Urinary bladder (tissue), 4 donors: Measurements from ENCODE around the gene FMC1. TPM values are rescaled to one million over a fixed set of nuclear protein-coding genes. Genes with fewer than 3 reads are reported as not detected.
"Not testable (repeated sequence)": the region's sequence is repeated elsewhere in the genome, so short reads cannot be mapped to it uniquely, and the experiment has no call there.

ENCODE experiments used
- DNase-seq: peaks from one replicate; pipeline ENCODE4 v3.0.0-alpha.2; 2015; ENCODE audit errors: extremely low spot score
- H3K27ac ChIP-seq: one replicate; pipeline ENCODE4 v1.5.1; 2013; ENCODE audit warnings: low read depth, mild to moderate bottlenecking, moderate library complexity
- H3K36me3 ChIP-seq: one replicate; pipeline ENCODE4 v1.6.1; 2013; ENCODE audit warnings: mild to moderate bottlenecking, moderate library complexity; ENCODE audit not compliant: insufficient read depth
- H3K4me1 ChIP-seq: one replicate; pipeline ENCODE4 v1.6.1; 2013; ENCODE audit warnings: mild to moderate bottlenecking, moderate library complexity; ENCODE audit not compliant: insufficient read depth
- H3K4me3 ChIP-seq: one replicate; pipeline ENCODE4 v1.5.1; 2013; ENCODE audit warnings: low read depth, low read length
- WGBS: extraction: QIAGEN DNeasy Blood & Tissue Kit; methylation state at CpG from one replicate; pipeline ENCODE4 v1.1.7; 2013; 5-methylcytosine and 5-hydroxymethylcytosine counted together
- polyA plus RNA-seq: library from polyadenylated mRNA; stranded (reverse); fragments of 200-250 nt; gene quantifications from one replicate; pipeline ENCODE4 v1.2.3, GENCODE V29; 2013
- total RNA-seq: library from RNA; depleted of rRNA; stranded (reverse); fragments of >200 nt; gene quantifications from one replicate; pipeline ENCODE4 v1.2.3, GENCODE V29; 2014
- donor health status: healthy with polysubstance abuse.
- donor health status: healthy.

Gene FMC1
- total and polyA plus RNA-seq, 2 donors, result 15.1 to 34.0 TPM

DNA sequence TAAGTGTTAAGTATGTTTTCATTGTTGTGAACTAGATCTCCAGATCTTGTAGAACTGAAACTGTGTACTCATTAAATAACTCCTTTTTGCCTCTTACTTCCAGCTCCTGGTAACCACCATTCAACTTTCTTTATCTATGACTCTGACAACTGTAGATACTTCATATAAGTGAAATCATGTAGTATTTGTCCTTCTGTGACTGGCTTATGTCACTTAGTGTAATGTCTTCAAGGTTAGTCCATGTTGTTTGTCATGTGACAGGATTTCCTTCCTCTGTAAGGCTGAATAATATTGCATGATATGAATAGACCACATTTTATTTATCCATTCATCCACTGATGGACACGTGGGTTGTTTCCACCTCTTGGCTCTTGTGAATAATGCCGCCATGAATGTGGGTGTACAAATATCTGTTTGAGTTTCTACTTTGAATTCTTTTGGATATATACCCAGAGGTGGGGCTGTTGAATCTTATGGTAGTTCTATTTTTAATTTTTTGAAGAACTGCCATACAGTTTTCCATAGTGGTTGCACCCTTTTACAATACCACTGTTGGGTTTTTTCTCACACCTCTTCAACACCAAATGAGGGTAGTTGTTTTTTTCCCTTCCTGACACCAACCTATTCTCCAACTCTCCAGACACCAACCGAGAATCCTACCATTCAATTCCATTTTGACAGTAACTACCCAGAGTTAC, 10.7 kb upstream of the FMC1 start:
- Histone ChIP-seq H3K27ac (no peak overlapping the region), H3K4me1 (no peaks in the 10 kb centered on the region), H3K4me3 (no peak overlapping the region), H3K36me3 (no peaks in the 10 kb centered on the region)
- DNase-seq, result no peak
- WGBS, result 82% methylated on average over 3 of the region's 3 CpGs

- WGBS, result 59% methylated on average over 5 of the region's 5 CpGs
- DNase-seq, result no peak
- no peaks in the 10 kb centered on the region for H3K36me3 ChIP-seq
Observed at GRCh38 chr7:139332697-139333359, 8.3 kb upstream of the FMC1 start.

DNA sequence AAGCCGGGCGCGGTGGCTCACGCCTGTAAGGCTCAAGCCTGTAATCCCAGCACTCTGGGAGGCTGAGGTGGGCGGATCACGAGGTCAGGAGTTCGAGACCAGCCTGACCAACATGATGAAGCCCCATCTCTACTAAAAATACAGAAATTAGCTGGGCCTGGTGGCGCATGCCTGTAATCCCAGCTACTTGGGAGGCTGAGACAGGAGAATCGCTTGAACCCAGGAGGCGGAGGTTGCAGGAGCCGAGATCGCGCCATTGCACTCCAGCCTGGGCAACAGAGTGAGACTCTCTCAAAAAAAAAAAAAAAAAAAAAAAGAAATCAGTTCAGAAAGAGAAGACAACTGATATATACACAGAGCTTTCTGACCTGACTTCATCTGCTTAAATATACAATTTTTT, 7.7 kb upstream of the FMC1 start:
- WGBS, result 96% methylated on average over 13 of the region's 13 CpGs
- H3K4me1 ChIP-seq, H3K4me3 ChIP-seq, DNase-seq, H3K27ac ChIP-seq, H3K36me3 ChIP-seq: not testable (repeated sequence)

More at GRCh38 chr7:139332697-139333359, 8.3 kb upstream of the FMC1 start:
- Histone ChIP-seq H3K27ac (no peak overlapping the region), H3K4me3 (no peak overlapping the region), H3K4me1 (no peaks in the 10 kb centered on the region)

- H3K36me3 ChIP-seq, result no peaks in the 10 kb centered on the region
- no peak overlapping the region for H3K4me3 ChIP-seq
- WGBS, result 86% methylated on average over 4 of the region's 4 CpGs
- no peaks in the 10 kb centered on the region for H3K4me1 ChIP-seq
- no peak overlapping the region for H3K27ac ChIP-seq
- DNase-seq, result no peak
Observed at GRCh38 chr7:139334399-139335150, 6.6 kb upstream of the FMC1 start.

DNA sequence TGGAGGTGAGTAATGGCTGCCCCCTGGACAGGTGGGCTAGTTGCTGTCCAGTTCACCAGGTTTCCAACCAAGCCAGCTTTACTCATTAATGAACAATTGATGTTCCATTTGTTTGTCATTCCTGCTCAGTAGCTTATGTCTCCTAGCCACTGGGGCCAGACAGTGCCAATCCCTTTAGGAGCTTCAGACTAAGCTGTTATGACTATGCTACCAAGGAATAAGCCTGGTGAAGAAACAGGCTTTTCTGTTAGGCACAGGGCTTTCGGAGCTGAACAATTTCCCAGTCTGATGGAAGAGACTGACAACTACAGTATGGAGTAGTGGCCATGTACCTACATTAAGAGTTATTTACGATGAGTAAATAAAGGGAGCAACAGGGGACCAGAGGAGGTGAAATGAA, 2.1 kb upstream of the FMC1 start:
- Histone ChIP-seq H3K27ac (no peak overlapping the region), H3K4me3 (no peak overlapping the region), H3K4me1 (no peaks in the 10 kb centered on the region), H3K36me3 (no peaks in the 10 kb centered on the region)
- WGBS, result 96% methylated on average over 2 of the region's 2 CpGs
- DNase-seq, result no peak

DNA sequence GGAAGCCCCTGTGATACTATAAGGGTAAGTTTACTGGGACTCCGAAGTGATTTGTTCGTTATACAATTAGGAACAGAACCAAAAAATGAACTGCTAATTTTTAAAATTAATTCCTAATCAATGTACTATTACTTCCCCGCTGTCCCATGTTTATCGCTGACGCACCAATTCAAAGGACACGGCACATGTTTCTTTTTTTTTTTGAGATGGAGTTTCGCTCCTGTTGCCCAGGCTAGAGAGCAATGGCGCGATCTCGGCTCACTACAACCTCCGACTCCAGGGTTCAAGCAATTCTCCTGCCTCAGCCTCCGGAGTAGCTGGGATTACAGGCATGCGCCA, 1.5 kb upstream of the FMC1 start:
- peak overlapping the region; percentile 40 for H3K4me3 ChIP-seq
- 71% methylated on average over 13 of the region's 13 CpGs for WGBS

GRCh38 chr7:139340037-139340807, 915 bp upstream of the FMC1 start:
- H3K4me3 ChIP-seq, result peak overlapping the region; percentile 59
- DNase-seq, result peak; percentile 99
- WGBS, result 2% methylated on average over 66 of the region's 66 CpGs
- no peaks in the 10 kb centered on the region for H3K4me1 ChIP-seq
- H3K27ac ChIP-seq, result peak overlapping the region; percentile 99
- H3K36me3 ChIP-seq, result no peaks in the 10 kb centered on the region

More for the DNA sequence above, 1.5 kb upstream of the FMC1 start:
- Histone ChIP-seq H3K27ac (peak overlapping the region; percentile 62), H3K36me3 (no peaks in the 10 kb centered on the region), H3K4me1 (no peaks in the 10 kb centered on the region)
- no peak for DNase-seq

GRCh38 chr7:139340808-139341057, 404 bp upstream of the FMC1 start:
- Histone ChIP-seq H3K27ac (peak overlapping the region; percentile 99), H3K4me3 (peak overlapping the region; percentile 59), H3K4me1 (no peaks in the 10 kb centered on the region), H3K36me3 (no peaks in the 10 kb centered on the region)
- no peak for DNase-seq
- WGBS, result 0% methylated on average over 9 of the region's 9 CpGs

- peak overlapping the region; percentile 99 for H3K27ac ChIP-seq
- no peaks in the 10 kb centered on the region for H3K4me1 ChIP-seq
- peak; percentile 23 for DNase-seq
- 0% methylated on average over 9 of the region's 9 CpGs for WGBS
- H3K36me3 ChIP-seq, result no peaks in the 10 kb centered on the region
- H3K4me3 ChIP-seq, result peak overlapping the region; percentile 59
Observed at GRCh38 chr7:139341776-139342226, 664 bp downstream of the FMC1 start.

DNA sequence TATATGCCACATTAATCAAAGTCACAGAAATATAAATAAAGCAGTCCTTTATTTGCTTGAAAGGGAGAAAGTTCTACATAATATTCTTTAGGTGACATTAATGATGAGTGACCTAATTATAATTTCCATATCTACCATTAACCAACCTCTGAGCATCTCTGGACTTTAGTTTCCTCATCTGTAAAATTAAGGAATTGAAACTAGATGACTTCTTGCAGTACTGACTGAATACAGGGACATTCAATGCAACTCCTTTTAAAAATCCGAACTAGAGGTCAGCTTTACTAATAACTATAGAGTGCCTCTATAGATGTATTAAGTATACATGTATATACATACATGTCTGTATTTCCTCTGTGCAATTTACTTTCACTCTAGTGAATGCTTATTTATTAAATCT, 3.9 kb downstream of the FMC1 start:
- DNase-seq, result no peak
- no peak overlapping the region for H3K27ac ChIP-seq
- no peak overlapping the region for H3K4me3 ChIP-seq
- no peaks in the 10 kb centered on the region for H3K36me3 ChIP-seq
- H3K4me1 ChIP-seq, result no peaks in the 10 kb centered on the region
- WGBS, result 93% methylated on average over 1 of the region's 1 CpG

GRCh38 chr7:139351027-139351426, 9.9 kb downstream of the FMC1 start:
- Histone ChIP-seq H3K27ac (no peak overlapping the region), H3K4me1 (no peaks in the 10 kb centered on the region), H3K4me3 (no peak overlapping the region), H3K36me3 (no peaks in the 10 kb centered on the region)
- 91% methylated on average over 2 of the region's 2 CpGs for WGBS
- DNase-seq, result no peak

DNA sequence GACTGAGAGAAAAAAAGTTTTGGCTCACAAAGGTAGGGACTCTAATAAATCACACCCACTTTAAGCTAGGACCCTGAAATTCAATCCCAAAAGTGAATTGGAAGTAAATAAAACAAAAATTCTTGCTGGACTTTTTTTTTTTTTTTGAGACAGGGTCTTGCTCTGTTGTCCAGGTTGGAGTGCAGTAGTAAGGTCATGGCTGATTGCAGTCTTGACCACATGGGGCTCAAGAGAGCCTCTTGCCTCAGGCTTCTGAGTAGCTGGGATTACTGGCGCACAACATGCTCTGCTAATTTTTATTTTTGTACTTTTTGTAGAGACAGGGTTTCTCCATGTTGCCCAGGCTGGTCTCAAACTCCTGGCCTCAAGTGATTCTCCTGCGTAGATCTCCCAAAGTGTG, 13.6 kb downstream of the FMC1 start:
- no peak for DNase-seq
- no peaks in the 10 kb centered on the region for H3K36me3 ChIP-seq
- no peak overlapping the region for H3K27ac ChIP-seq
- WGBS, result 94% methylated on average over 2 of the region's 2 CpGs
- H3K4me1 ChIP-seq, result no peaks in the 10 kb centered on the region
- no peak overlapping the region for H3K4me3 ChIP-seq

GRCh38 chr7:139355320-139355719, 14.2 kb downstream of the FMC1 start:
- Histone ChIP-seq H3K4me3 (no peak overlapping the region), H3K36me3 (no peaks in the 10 kb centered on the region), H3K27ac (no peak overlapping the region), H3K4me1 (no peaks in the 10 kb centered on the region)
- no peak for DNase-seq
- WGBS, result 95% methylated on average over 1 of the region's 1 CpG
